Left lobe of liver (tissue), 2 donors: ENCODE data around the gene RBFOX1. TPM values are rescaled to one million over a fixed set of nuclear protein-coding genes. Genes with fewer than 3 reads are reported as not detected.

Experiments used
- ATAC-seq: fragments of 200-7000 bp; cut with Tn5 transposase; one replicate; pipeline ENCODE4 v1.9.1; 2020; ENCODE audit warnings: mild to moderate bottlenecking, moderate library complexity
- DNase-seq: peaks from one replicate; pipeline ENCODE4 v3.0.0-alpha.2; 2020; ENCODE audit warnings: low spot score
- total RNA-seq: library from RNA; stranded (reverse); gene quantifications from one replicate; pipeline ENCODE4 v1.2.1, GENCODE V29; 2021
- donor health status: DM: no; HTN: no; CAD: no; lungs with moderate emphysema.
- donor health status: DM: no; HTN: yes; CAD: no.

The RBFOX1 gene
- total RNA-seq, 1 donor from 2014 or later, result not detected

GRCh38 chr16:7644811-7645210, 312.2 kb downstream of the RBFOX1 start:
- no peak for DNase-seq
- ATAC-seq, result no peak

GRCh38 chr16:7646821-7647500, 314.3 kb downstream of the RBFOX1 start:
- DNase-seq (no peak), ATAC-seq (no peak)

- ATAC-seq, result no peak
- no peak for DNase-seq
Measured at GRCh38 chr16:7650431-7650830, 317.8 kb downstream of the RBFOX1 start.

- DNase-seq (no peak), ATAC-seq (no peak)
Measured at GRCh38 chr16:7651803-7652570, 319.3 kb downstream of the RBFOX1 start.

GRCh38 chr16:7653746-7654461, 321.3 kb downstream of the RBFOX1 start:
- DNase-seq (no peak), ATAC-seq (no peak)

- ATAC-seq (no peak), DNase-seq (no peak)
Measured at GRCh38 chr16:7675628-7676027, 343.0 kb downstream of the RBFOX1 start.

- DNase-seq (no peak), ATAC-seq (no peak)
Measured at GRCh38 chr16:7680296-7680695, 347.7 kb downstream of the RBFOX1 start.

- no peak for DNase-seq
- no peak for ATAC-seq
Measured at GRCh38 chr16:7688811-7689210, 356.2 kb downstream of the RBFOX1 start.

- DNase-seq (no peak), ATAC-seq (no peak)
Measured at GRCh38 chr16:7689234-7689633, 356.6 kb downstream of the RBFOX1 start.

- no peak for ATAC-seq
- no peak for DNase-seq
Measured at GRCh38 chr16:7691533-7691932, 358.9 kb downstream of the RBFOX1 start.

- DNase-seq (no peak), ATAC-seq (no peak)
Measured at GRCh38 chr16:7703672-7704071, 371.0 kb downstream of the RBFOX1 start.

GRCh38 chr16:7705885-7706284, 373.2 kb downstream of the RBFOX1 start:
- DNase-seq, result no peak
- no peak for ATAC-seq

GRCh38 chr16:7709186-7709585, 376.5 kb downstream of the RBFOX1 start:
- DNase-seq (no peak), ATAC-seq (no peak)

- DNase-seq (no peak), ATAC-seq (no peak)
Measured at GRCh38 chr16:7713244-7713643, 380.6 kb downstream of the RBFOX1 start.

- ATAC-seq, result no peak
- DNase-seq, result no peak
Measured at GRCh38 chr16:7714775-7715174, 382.1 kb downstream of the RBFOX1 start.

- no peak for ATAC-seq
Measured at GRCh38 chr16:7716660-7717550, 384.3 kb downstream of the RBFOX1 start.

GRCh38 chr16:7722761-7723160, 390.1 kb downstream of the RBFOX1 start:
- no peak for DNase-seq
- ATAC-seq, result no peak

More at GRCh38 chr16:7716660-7717550, 384.3 kb downstream of the RBFOX1 start:
- DNase-seq, result no peak

GRCh38 chr16:7731141-7731540, 398.5 kb downstream of the RBFOX1 start:
- ATAC-seq (no peak), DNase-seq (no peak)

GRCh38 chr16:7736138-7736665, 403.6 kb downstream of the RBFOX1 start:
- ATAC-seq (no peak), DNase-seq (no peak)

GRCh38 chr16:7742626-7743025, 410.0 kb downstream of the RBFOX1 start:
- DNase-seq (no peak), ATAC-seq (no peak)
